Upper lobe of left lung (tissue), 4 donors: Measurements from ENCODE around the gene AP4M1.

Source experiments
- CTCF ChIP-seq, 6 experiments: fragments of 450-650 bp in 4 of 6; fragments of 200-600 bp in 2 of 6; sonication (generic) in 2 of 6; IDR thresholded peaks; one replicate each; pipeline ENCODE4 v1.5.1; 2016 to 2019; ENCODE audit warnings: antibody characterized with exemption in 6 of 6
- POLR2A ChIP-seq, 4 donors: fragments of 450-650 bp; IDR thresholded peaks; one replicate each; pipeline ENCODE4 v1.5.1; 2016 to 2017; ENCODE audit warnings: antibody characterized with exemption in 4 of 4, mild to moderate bottlenecking in 2 of 4
- POLR2AphosphoS5 ChIP-seq, 2 donors: sonication (generic); formaldehyde crosslinking; IDR thresholded peaks; one replicate each; pipeline ENCODE4 v1.5.1; 2017; ENCODE audit warnings: antibody characterized with exemption in 2 of 2

GRCh38 chr7:100105534-100105933 lies 4.1 kb downstream of the AP4M1 start:
- TF ChIP-seq POLR2AphosphoS5 (IDR thresholded peaks at IDR 0.05) (no peak), CTCF (IDR thresholded peaks at IDR 0.05) (no peak), POLR2A (IDR thresholded peaks at IDR 0.05) (no peak)
